Prostate gland (tissue), 2 donors: ENCODE results near the gene CTNNBIP1. TPM values are rescaled to one million over a fixed set of nuclear protein-coding genes. Genes with fewer than 3 reads are reported as not detected.

Experiments used
- DNase-seq: peaks from one replicate; pipeline ENCODE4 v3.0.0-alpha.2; 2019; ENCODE audit warnings: low spot score
- H3K27ac ChIP-seq, 2 donors: fragments of 200-600 bp; sonication (generic); 2 replicates each; pipeline ENCODE4 v1.5.1; 2017 to 2019
- H3K27me3 ChIP-seq: fragments of 200-600 bp; sonication (generic); replicated peaks from 2 replicates; pipeline ENCODE4 v1.5.1; 2019; ENCODE audit not compliant: insufficient read depth
- H3K36me3 ChIP-seq, 2 donors: fragments of 200-600 bp; sonication (generic); 1 replicate in 1 of 2; 2 replicates in 1 of 2; pipeline versions ENCODE4 v1.5.1 to v1.8.1; 2017 to 2019
- H3K4me1 ChIP-seq: fragments of 200-600 bp; sonication (generic); replicated peaks from 2 replicates; pipeline ENCODE4 v1.5.1; 2019
- H3K4me3 ChIP-seq, 2 donors: fragments of 200-600 bp; sonication (generic); 2 replicates each; pipeline ENCODE4 v1.5.1; 2017 to 2019
- H3K9me3 ChIP-seq: fragments of 200-600 bp; sonication (generic); 2 replicates; pipeline ENCODE4 v1.5.1; 2017
- CTCF ChIP-seq, 4 experiments: fragments of 200-600 bp in 2 of 4; fragments of 450-650 bp in 2 of 4; sonication (generic) in 2 of 4; IDR thresholded peaks; 1 replicate in 3 of 4; 2 replicates in 1 of 4; pipeline ENCODE4 v1.5.1; 2016 to 2019; ENCODE audit warnings: antibody characterized with exemption in 4 of 4, mild to moderate bottlenecking in 2 of 4, moderate library complexity in 2 of 4
- POLR2A ChIP-seq: fragments of 450-650 bp; IDR thresholded peaks from one replicate; pipeline ENCODE4 v1.6.1; 2016; ENCODE audit warnings: antibody characterized with exemption, mild to moderate bottlenecking
- POLR2AphosphoS5 ChIP-seq: sonication (generic); formaldehyde crosslinking; IDR thresholded peaks from one replicate; pipeline ENCODE4 v1.6.1; 2017; ENCODE audit warnings: antibody characterized with exemption
- WGBS: methylation state at CpG from one replicate; pipeline ENCODE4 v1.1.5; 2018; 5-methylcytosine and 5-hydroxymethylcytosine counted together
- intact Hi-C: fragments of 100-400 bp; cut with DNase I; formaldehyde crosslinking; loops from one replicate; pipeline ENCODE4 v1.14.2; 2022
- total RNA-seq, 2 donors: library from RNA; depleted of rRNA; stranded (reverse); fragments of >200 nt; gene quantifications; one replicate each; pipeline ENCODE4 v1.1.0, GENCODE V29; 2016

CTNNBIP1 gene
- total RNA-seq, 2 donors from 2014 or later, result 56.9 to 101 TPM

GRCh38 chr1:9900142-9901043, 9.7 kb downstream of the CTNNBIP1 start:
- no peaks in the 10 kb centered on the region for H3K9me3 ChIP-seq
- intact Hi-C loops, result no loop called here
- H3K36me3 ChIP-seq, result no peaks in the 10 kb centered on the region
- no peaks in the 10 kb centered on the region for H3K27me3 ChIP-seq
- peak overlapping the region; percentile 75 to 79 for H3K27ac ChIP-seq
- peak; percentile 78 for DNase-seq
- peaks cover 6% of the 10 kb centered on the region for H3K4me1 ChIP-seq
- WGBS, result 35% methylated on average over 18 of the region's 18 CpGs
- H3K4me3 ChIP-seq, result no peak overlapping the region
- TF ChIP-seq POLR2A, result peak; percentile 43
- peak; percentile 85 for TF ChIP-seq POLR2AphosphoS5
- no peak for TF ChIP-seq CTCF (IDR thresholded peaks at IDR 0.05)

- H3K27ac ChIP-seq, result peak overlapping the region; percentile 75 to 78
Measured at GRCh38 chr1:9894115-9894514, 16.0 kb downstream of the CTNNBIP1 start.

GRCh38 chr1:9892563-9893528, 17.2 kb downstream of the CTNNBIP1 start:
- peak; percentile 63 for DNase-seq
- peaks cover 18% of the 10 kb centered on the region for H3K4me1 ChIP-seq
- H3K27ac ChIP-seq, result peak overlapping the region; percentile 75 to 78
- peak; percentile 56 for TF ChIP-seq POLR2AphosphoS5
- no peak for TF ChIP-seq CTCF (IDR thresholded peaks at IDR 0.05)
- peak; percentile 34 for TF ChIP-seq POLR2A
- no peaks in the 10 kb centered on the region for H3K9me3 ChIP-seq
- 56% methylated on average over 14 of the region's 14 CpGs for WGBS
- H3K27me3 ChIP-seq, result no peaks in the 10 kb centered on the region
- H3K4me3 ChIP-seq, result no peak overlapping the region
- H3K36me3 ChIP-seq, result no peaks in the 10 kb centered on the region
- intact Hi-C loops, result no loop called here

More at GRCh38 chr1:9894115-9894514, 16.0 kb downstream of the CTNNBIP1 start:
- Histone ChIP-seq H3K27me3 (no peaks in the 10 kb centered on the region), H3K4me1 (peaks cover 18% of the 10 kb centered on the region), H3K9me3 (no peaks in the 10 kb centered on the region), H3K4me3 (no peak overlapping the region), H3K36me3 (no peaks in the 10 kb centered on the region)
- 93% methylated on average over 3 of the region's 3 CpGs for WGBS
- DNase-seq, result no peak
- intact Hi-C loops, result no loop called here
- TF ChIP-seq POLR2A, result no peak

GRCh38 chr1:9891207-9891606, 18.9 kb downstream of the CTNNBIP1 start:
- intact Hi-C loops, result no loop called here
- Histone ChIP-seq H3K9me3 (no peaks in the 10 kb centered on the region), H3K4me1 (peaks cover 18% of the 10 kb centered on the region), H3K27me3 (no peaks in the 10 kb centered on the region), H3K27ac (peak overlapping the region; percentile 52 to 68), H3K36me3 (no peaks in the 10 kb centered on the region), H3K4me3 (no peak overlapping the region)
- no peak for DNase-seq
- WGBS, result 37% methylated on average over 5 of the region's 5 CpGs
- TF ChIP-seq CTCF (IDR thresholded peaks at IDR 0.05), result no peak
- TF ChIP-seq POLR2A, result no peak
- TF ChIP-seq POLR2AphosphoS5, result no peak

- intact Hi-C loops, result no loop called here
- Histone ChIP-seq H3K27me3 (no peaks in the 10 kb centered on the region), H3K4me1 (peaks cover 18% of the 10 kb centered on the region), H3K4me3 (no peak overlapping the region), H3K9me3 (no peaks in the 10 kb centered on the region), H3K27ac (peak overlapping the region; percentile 52 to 68), H3K36me3 (no peaks in the 10 kb centered on the region)
- TF ChIP-seq CTCF (IDR thresholded peaks at IDR 0.05) (no peak), POLR2AphosphoS5 (peak; percentile 27)
- peak; percentile 52 for DNase-seq
- 27% methylated on average over 6 of the region's 6 CpGs for WGBS
Measured at GRCh38 chr1:9890224-9890731, 19.8 kb downstream of the CTNNBIP1 start.
